DOHH2 (cell line): ENCODE measurements around the gene MARK4.
"Not testable (repeated sequence)": the region's sequence is repeated elsewhere in the genome, so short reads cannot be mapped to it uniquely, and the experiment has no call there.

Experiments
- H3F3A ChIP-seq: fragments of 200-600 bp; sonication (generic), shearing (Covaris generic); 2 replicates; pipeline ENCODE4 v1.6.0; 2016; ENCODE audit warnings: antibody characterized with exemption, mild to moderate bottlenecking; ENCODE audit not compliant: control insufficient read depth, insufficient read depth
- H3K27ac ChIP-seq: fragments of 200-600 bp; sonication (generic); 2 replicates; pipeline ENCODE4 v1.5.1; 2014; ENCODE audit warnings: low read depth, mild to moderate bottlenecking, low read length, moderate library complexity
- H3K27me3 ChIP-seq: fragments of 200-600 bp; sonication (generic); 2 replicates; pipeline ENCODE4 v1.6.1; 2014; ENCODE audit warnings: mild to moderate bottlenecking, low read length, mixed read lengths; ENCODE audit not compliant: control insufficient read depth
- H3K36me3 ChIP-seq: fragments of 200-600 bp; sonication (generic); 2 replicates; pipeline ENCODE4 v1.6.1; 2014; ENCODE audit warnings: mild to moderate bottlenecking, low read length, moderate library complexity, mixed read lengths; ENCODE audit not compliant: control insufficient read depth
- H3K4me1 ChIP-seq: fragments of 200-600 bp; sonication (generic); 2 replicates; pipeline ENCODE4 v1.6.1; 2014; ENCODE audit warnings: mild to moderate bottlenecking, low read length, mixed read lengths; ENCODE audit not compliant: control insufficient read depth
- H3K4me2 ChIP-seq: fragments of 200-600 bp; sonication (generic); 2 replicates; pipeline ENCODE4 v1.6.0; 2014; ENCODE audit warnings: mild to moderate bottlenecking, low read length, moderate library complexity
- H3K4me3 ChIP-seq: fragments of 200-600 bp; sonication (generic); 2 replicates; pipeline ENCODE4 v1.5.1; 2014; ENCODE audit warnings: mild to moderate bottlenecking, low read length, mixed read lengths
- H3K79me2 ChIP-seq: fragments of 200-600 bp; sonication (generic); 2 replicates; pipeline ENCODE4 v1.6.1; 2014; ENCODE audit warnings: mild to moderate bottlenecking, low read length, mixed read lengths; ENCODE audit not compliant: control insufficient read depth
- H3K9me2 ChIP-seq: fragments of 200-600 bp; sonication (generic); replicated peaks from 2 replicates; pipeline ENCODE4 v1.6.1; 2014; ENCODE audit warnings: mild to moderate bottlenecking, low read length, mixed read lengths; ENCODE audit not compliant: control insufficient read depth
- H3K9me3 ChIP-seq: fragments of 200-600 bp; sonication (generic); 2 replicates; pipeline ENCODE4 v1.6.1; 2014; ENCODE audit warnings: antibody characterized with exemption, low read length, mixed read lengths; ENCODE audit not compliant: control insufficient read depth, insufficient read depth
- H4K20me1 ChIP-seq: fragments of 200-600 bp; sonication (generic); 2 replicates; pipeline ENCODE4 v1.6.0; 2014; ENCODE audit warnings: low read depth, mild to moderate bottlenecking, antibody characterized with exemption, low read length, moderate library complexity; ENCODE audit not compliant: control insufficient read depth, insufficient read depth
- CTCF ChIP-seq: fragments of 200-600 bp; sonication (generic); IDR thresholded peaks from one replicate; pipeline ENCODE4 v1.5.1; 2014; ENCODE audit warnings: antibody characterized with exemption, mild to moderate bottlenecking, low read depth, low read length; ENCODE audit not compliant: poor library complexity, severe bottlenecking
- EZH2phosphoT487 ChIP-seq: fragments of 200-600 bp; sonication (generic); IDR thresholded peaks from 2 replicates; pipeline ENCODE4 v1.6.1; 2017; ENCODE audit warnings: borderline replicate concordance, mild to moderate bottlenecking, antibody characterized with exemption, low read length, moderate library complexity, mixed read lengths

The MARK4 gene

GRCh38 chr19:45307361-45307760 is 56.3 kb downstream of the MARK4 start:
- Histone ChIP-seq H3F3A (no peaks in the 10 kb centered on the region), H3K27me3 (no peaks in the 10 kb centered on the region), H3K4me3 (no peak overlapping the region), H3K9me2 (no peaks in the 10 kb centered on the region), H3K27ac (no peak overlapping the region), H3K4me1 (no peaks in the 10 kb centered on the region), H3K9me3 (no peaks in the 10 kb centered on the region), H3K4me2 (no peak overlapping the region), H4K20me1 (no peaks in the 10 kb centered on the region; the same call in 1 of the 2 replicates), H3K36me3 (no peaks in the 10 kb centered on the region), H3K79me2 (no peaks in the 10 kb centered on the region)
- TF ChIP-seq CTCF (no peak), EZH2phosphoT487 (no peak)

- not testable (repeated sequence) for H3K27ac ChIP-seq, H3K79me2 ChIP-seq, H3K4me3 ChIP-seq, H4K20me1 ChIP-seq, H3K9me2 ChIP-seq, H3K4me1 ChIP-seq, H3K9me3 ChIP-seq, H3K4me2 ChIP-seq, H3F3A ChIP-seq, H3K36me3 ChIP-seq, H3K27me3 ChIP-seq
Observed at GRCh38 chr19:45309322-45309721, 58.3 kb downstream of the MARK4 start.

GRCh38 chr19:45311621-45312020 is 60.5 kb downstream of the MARK4 start:
- no peaks in the 10 kb centered on the region for H3K9me3 ChIP-seq
- no peaks in the 10 kb centered on the region for H4K20me1 ChIP-seq
- H3K4me1 ChIP-seq, result no peaks in the 10 kb centered on the region
- H3K27ac ChIP-seq, result no peak overlapping the region
- no peaks in the 10 kb centered on the region for H3F3A ChIP-seq
- H3K4me2 ChIP-seq, result no peak overlapping the region
- H3K79me2 ChIP-seq, result no peaks in the 10 kb centered on the region
- H3K36me3 ChIP-seq, result no peaks in the 10 kb centered on the region
- TF ChIP-seq EZH2phosphoT487 (no peak), CTCF (no peak)
- no peaks in the 10 kb centered on the region for H3K27me3 ChIP-seq
- no peaks in the 10 kb centered on the region for H3K9me2 ChIP-seq
- H3K4me3 ChIP-seq, result no peak overlapping the region

GRCh38 chr19:45312285-45312684 is 61.2 kb downstream of the MARK4 start:
- not testable (repeated sequence) for H3K9me2 ChIP-seq, H3K4me3 ChIP-seq, H3K4me1 ChIP-seq, H3K36me3 ChIP-seq, H3K79me2 ChIP-seq, H4K20me1 ChIP-seq, H3K27me3 ChIP-seq, H3K9me3 ChIP-seq, H3K27ac ChIP-seq, H3K4me2 ChIP-seq, H3F3A ChIP-seq
